Measurements from ENCODE around the gene LMTK3. TPM values are rescaled to one million over a fixed set of nuclear protein-coding genes. Genes with fewer than 3 reads are reported as not detected.
A peak's percentile ranks its signal among the peaks of the same experiment; 100 is the strongest.

Gene LMTK3
- total and polyA plus RNA-seq, 9 of the 15 experiments (the other 6 are each of a cell fraction or from before 2014, with no cell fraction given): 0.35 to 12.3 (median 2.0) TPM; not detected in 2

DNA sequence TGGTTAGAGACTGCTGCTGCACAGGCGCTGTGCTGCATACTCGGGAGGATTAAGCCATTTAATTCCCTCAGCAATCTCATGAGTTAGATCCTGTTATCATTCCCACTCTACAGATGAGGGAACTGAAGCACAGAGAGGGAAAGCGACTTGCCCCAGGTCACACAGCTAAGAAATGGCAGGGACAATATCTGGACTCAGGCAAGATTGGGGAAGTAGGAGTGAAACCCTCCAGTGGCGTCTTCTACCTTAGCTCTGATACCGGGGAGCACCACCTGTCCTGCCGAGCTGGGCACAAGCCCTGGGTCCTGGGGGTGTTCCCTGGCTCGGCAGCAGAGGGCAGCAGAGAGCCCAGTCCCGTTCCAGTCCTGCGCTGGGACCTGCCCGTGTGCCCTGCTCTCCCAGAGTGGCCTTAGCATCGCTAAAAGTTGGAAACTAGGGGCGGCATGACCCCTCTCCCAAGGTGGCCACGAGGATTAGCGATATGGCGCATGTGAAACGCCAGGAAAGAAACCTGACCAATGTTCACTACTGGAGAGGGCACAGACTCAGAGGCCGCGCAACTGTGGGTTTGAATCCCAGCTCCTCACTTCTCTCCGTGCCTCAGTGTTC, 21.9 kb downstream of the LMTK3 start (continued):
- TF ChIP-seq, protein P1, sequence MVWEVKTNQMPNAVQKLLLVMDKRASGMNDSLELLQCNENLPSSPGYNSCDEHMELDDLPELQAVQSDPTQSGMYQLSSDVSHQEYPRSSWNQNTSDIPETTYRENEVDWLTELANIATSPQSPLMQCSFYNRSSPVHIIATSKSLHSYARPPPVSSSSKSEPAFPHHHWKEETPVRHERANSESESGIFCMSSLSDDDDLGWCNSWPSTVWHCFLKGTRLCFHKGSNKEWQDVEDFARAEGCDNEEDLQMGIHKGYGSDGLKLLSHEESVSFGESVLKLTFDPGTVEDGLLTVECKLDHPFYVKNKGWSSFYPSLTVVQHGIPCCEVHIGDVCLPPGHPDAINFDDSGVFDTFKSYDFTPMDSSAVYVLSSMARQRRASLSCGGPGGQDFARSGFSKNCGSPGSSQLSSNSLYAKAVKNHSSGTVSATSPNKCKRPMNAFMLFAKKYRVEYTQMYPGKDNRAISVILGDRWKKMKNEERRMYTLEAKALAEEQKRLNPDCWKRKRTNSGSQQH (CRISPR knock-in tag; IDR thresholded peaks at IDR 0.05): no peak
- TF ChIP-seq ZNF354B (CRISPR knock-in tag; IDR thresholded peaks at IDR 0.05) (no peak), SMAD2 (IDR thresholded peaks at IDR 0.05; ENCODE audit: low read depth, low read length) (no peak), EWSR1 (IDR thresholded peaks at IDR 0.05; ENCODE audit: borderline replicate concordance, low read depth, partially characterized antibody) (no peak), POLR3G (IDR thresholded peaks at IDR 0.05; ENCODE audit: extremely low read depth, insufficient read length, insufficient replicate concordance) (no peak), RFX5 (IDR thresholded peaks at IDR 0.05; ENCODE audit: low read depth, low read length) (no peak), ZNF274 (IDR thresholded peaks at IDR 0.05; ENCODE audit: borderline replicate concordance, low read depth, low read length) (no peak), NONO (IDR thresholded peaks at IDR 0.05; ENCODE audit: low read depth in 2 of 2, low read length in 1 of 2) (no peak), GATAD2B (IDR thresholded peaks at IDR 0.05; ENCODE audit: borderline replicate concordance) (no peak), SIX5 (IDR thresholded peaks at IDR 0.05; ENCODE audit: borderline replicate concordance in 1 of 2, insufficient read depth in 1 of 2, low read depth in 1 of 2, low read length in 2 of 2) (no peak), HEY1 (CRISPR knock-in tag; IDR thresholded peaks at IDR 0.05; ENCODE audit: borderline replicate concordance) (no peak), ZC3H11A (IDR thresholded peaks at IDR 0.05; ENCODE audit: low read depth, low read length) (no peak), NUFIP1 (IDR thresholded peaks at IDR 0.05; ENCODE audit: partially characterized antibody) (no peak), KDM1A (IDR thresholded peaks at IDR 0.05) (peak; percentile 58 to 74; a peak in 3 of 4 replicates), CHD2 (IDR thresholded peaks at IDR 0.05; ENCODE audit: low read depth, low read length) (no peak), ETV1 (tag; conservative IDR thresholded peaks at IDR 0.05; ENCODE audit: low read depth) (no peak), ZBTB17 (CRISPR knock-in tag; IDR thresholded peaks at IDR 0.05) (peak; percentile 17; the same call in 1 of the 2 replicates), NFIX (CRISPR knock-in tag; IDR thresholded peaks at IDR 0.05; ENCODE audit: low read depth) (no peak), GATAD2A (IDR thresholded peaks at IDR 0.05) (no peak), HNRNPLL (IDR thresholded peaks at IDR 0.05; ENCODE audit: low read depth, low read length, poor library complexity, severe bottlenecking) (no peak), POLR2A (conservative IDR thresholded peaks at IDR 0.05) (no peak)
- TF ChIP-seq, protein P2, sequence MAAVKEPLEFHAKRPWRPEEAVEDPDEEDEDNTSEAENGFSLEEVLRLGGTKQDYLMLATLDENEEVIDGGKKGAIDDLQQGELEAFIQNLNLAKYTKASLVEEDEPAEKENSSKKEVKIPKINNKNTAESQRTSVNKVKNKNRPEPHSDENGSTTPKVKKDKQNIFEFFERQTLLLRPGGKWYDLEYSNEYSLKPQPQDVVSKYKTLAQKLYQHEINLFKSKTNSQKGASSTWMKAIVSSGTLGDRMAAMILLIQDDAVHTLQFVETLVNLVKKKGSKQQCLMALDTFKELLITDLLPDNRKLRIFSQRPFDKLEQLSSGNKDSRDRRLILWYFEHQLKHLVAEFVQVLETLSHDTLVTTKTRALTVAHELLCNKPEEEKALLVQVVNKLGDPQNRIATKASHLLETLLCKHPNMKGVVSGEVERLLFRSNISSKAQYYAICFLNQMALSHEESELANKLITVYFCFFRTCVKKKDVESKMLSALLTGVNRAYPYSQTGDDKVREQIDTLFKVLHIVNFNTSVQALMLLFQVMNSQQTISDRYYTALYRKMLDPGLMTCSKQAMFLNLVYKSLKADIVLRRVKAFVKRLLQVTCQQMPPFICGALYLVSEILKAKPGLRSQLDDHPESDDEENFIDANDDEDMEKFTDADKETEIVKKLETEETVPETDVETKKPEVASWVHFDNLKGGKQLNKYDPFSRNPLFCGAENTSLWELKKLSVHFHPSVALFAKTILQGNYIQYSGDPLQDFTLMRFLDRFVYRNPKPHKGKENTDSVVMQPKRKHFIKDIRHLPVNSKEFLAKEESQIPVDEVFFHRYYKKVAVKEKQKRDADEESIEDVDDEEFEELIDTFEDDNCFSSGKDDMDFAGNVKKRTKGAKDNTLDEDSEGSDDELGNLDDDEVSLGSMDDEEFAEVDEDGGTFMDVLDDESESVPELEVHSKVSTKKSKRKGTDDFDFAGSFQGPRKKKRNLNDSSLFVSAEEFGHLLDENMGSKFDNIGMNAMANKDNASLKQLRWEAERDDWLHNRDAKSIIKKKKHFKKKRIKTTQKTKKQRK (IDR thresholded peaks at IDR 0.05; ENCODE audit: borderline replicate concordance, low read depth, low read length): no peak
- TF ChIP-seq, protein P3, sequence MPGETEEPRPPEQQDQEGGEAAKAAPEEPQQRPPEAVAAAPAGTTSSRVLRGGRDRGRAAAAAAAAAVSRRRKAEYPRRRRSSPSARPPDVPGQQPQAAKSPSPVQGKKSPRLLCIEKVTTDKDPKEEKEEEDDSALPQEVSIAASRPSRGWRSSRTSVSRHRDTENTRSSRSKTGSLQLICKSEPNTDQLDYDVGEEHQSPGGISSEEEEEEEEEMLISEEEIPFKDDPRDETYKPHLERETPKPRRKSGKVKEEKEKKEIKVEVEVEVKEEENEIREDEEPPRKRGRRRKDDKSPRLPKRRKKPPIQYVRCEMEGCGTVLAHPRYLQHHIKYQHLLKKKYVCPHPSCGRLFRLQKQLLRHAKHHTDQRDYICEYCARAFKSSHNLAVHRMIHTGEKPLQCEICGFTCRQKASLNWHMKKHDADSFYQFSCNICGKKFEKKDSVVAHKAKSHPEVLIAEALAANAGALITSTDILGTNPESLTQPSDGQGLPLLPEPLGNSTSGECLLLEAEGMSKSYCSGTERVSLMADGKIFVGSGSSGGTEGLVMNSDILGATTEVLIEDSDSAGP (CRISPR knock-in tag; IDR thresholded peaks at IDR 0.05): peak; percentile 49; the same call in 1 of the 2 replicates
